Brain microvascular endothelial cell (primary cell): ENCODE measurements around the gene PAIP2.

Experiments
- DNase-seq: peaks from one replicate; pipeline ENCODE4 v3.0.0-alpha.2; 2020
- H3K27ac ChIP-seq: fragments of 250-450 bp; sonication (Bioruptor Pico); 2 replicates; pipeline ENCODE4 v1.5.1; 2020; ENCODE audit warnings: mild to moderate bottlenecking, moderate library complexity
- H3K27me3 ChIP-seq: fragments of 250-450 bp; sonication (Bioruptor Pico); replicated peaks from 2 replicates; pipeline ENCODE4 v1.5.1; 2020; ENCODE audit warnings: mild to moderate bottlenecking
- H3K36me3 ChIP-seq: fragments of 250-450 bp; sonication (Bioruptor Pico); replicated peaks from 2 replicates; pipeline ENCODE4 v1.5.1; 2020; ENCODE audit warnings: mild to moderate bottlenecking
- H3K4me3 ChIP-seq: 2 replicates; pipeline ENCODE4 v1.5.1; 2011; ENCODE audit warnings: low read depth, mild to moderate bottlenecking, control low read depth, low read length, moderate library complexity
- in situ Hi-C: cut with HindIII; loops from 2 replicates; pipeline ENCODE4 v1.10.0; 2017; ENCODE audit warnings: low sequenced_read_pairs, low pct_ligation_motif_present
- TF ChIP-seq, protein P1 (sequence below): IDR thresholded peaks from 2 replicates; pipeline ENCODE4 v1.5.1; 2011; ENCODE audit warnings: low read depth, mild to moderate bottlenecking, moderate library complexity, low read length, control low read depth, inconsistent platforms; ENCODE audit errors: missing control alignments

PAIP2 gene

GRCh38 chr5:139299486-139299885 is 42.2 kb upstream of the PAIP2 start:
- no peak overlapping the region for H3K4me3 ChIP-seq
- TF ChIP-seq, protein P1, sequence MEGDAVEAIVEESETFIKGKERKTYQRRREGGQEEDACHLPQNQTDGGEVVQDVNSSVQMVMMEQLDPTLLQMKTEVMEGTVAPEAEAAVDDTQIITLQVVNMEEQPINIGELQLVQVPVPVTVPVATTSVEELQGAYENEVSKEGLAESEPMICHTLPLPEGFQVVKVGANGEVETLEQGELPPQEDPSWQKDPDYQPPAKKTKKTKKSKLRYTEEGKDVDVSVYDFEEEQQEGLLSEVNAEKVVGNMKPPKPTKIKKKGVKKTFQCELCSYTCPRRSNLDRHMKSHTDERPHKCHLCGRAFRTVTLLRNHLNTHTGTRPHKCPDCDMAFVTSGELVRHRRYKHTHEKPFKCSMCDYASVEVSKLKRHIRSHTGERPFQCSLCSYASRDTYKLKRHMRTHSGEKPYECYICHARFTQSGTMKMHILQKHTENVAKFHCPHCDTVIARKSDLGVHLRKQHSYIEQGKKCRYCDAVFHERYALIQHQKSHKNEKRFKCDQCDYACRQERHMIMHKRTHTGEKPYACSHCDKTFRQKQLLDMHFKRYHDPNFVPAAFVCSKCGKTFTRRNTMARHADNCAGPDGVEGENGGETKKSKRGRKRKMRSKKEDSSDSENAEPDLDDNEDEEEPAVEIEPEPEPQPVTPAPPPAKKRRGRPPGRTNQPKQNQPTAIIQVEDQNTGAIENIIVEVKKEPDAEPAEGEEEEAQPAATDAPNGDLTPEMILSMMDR = no peak
- in situ Hi-C loops = no loop called here
- no peak overlapping the region for H3K27ac ChIP-seq
- no peak for DNase-seq
- H3K27me3 ChIP-seq = no peaks in the 10 kb centered on the region
- no peaks in the 10 kb centered on the region for H3K36me3 ChIP-seq

DNA sequence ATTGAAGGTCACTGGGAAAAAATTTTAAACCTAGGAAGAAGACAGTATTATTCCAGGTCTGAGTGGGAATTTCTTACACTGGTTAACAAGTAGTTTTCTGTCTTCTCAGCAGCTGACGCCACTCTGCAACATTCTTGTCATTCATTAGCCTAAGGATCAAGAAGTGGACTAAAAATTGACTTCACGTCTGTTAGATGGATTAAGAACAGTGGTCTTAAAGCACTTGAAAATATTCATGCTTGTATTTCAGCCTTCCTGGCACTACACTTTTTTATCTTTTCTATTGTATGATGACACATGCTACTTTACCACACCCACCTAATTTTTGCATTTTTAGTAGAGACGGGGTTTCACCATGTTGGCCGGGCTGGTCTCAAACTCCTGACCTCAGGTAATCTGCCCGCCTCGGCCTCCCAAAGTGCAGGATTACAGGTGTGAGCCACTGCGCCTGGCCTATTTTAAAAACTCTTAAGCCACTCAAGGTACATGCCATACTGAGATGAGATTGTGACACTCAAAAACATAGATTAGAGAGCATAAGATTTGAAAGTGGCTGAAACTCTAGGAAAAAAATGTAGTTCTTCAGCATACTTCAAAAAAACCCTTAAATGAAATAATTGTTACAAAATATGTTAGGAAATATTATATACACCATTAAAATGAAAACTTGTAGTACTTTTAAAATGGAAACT is 39.7 kb upstream of the PAIP2 start:
- no peak overlapping the region for H3K4me3 ChIP-seq
- no peaks in the 10 kb centered on the region for H3K27me3 ChIP-seq
- no peak overlapping the region for H3K27ac ChIP-seq
- in situ Hi-C loops = no loop called here
- no peak for DNase-seq
- TF ChIP-seq, protein P1 = no peak
- no peaks in the 10 kb centered on the region for H3K36me3 ChIP-seq

GRCh38 chr5:139304391-139305324 is 37.0 kb upstream of the PAIP2 start:
- H3K27ac ChIP-seq = no peak overlapping the region
- no peak overlapping the region for H3K4me3 ChIP-seq
- no peak for DNase-seq
- TF ChIP-seq, protein P1 = no peak
- H3K27me3 ChIP-seq = no peaks in the 10 kb centered on the region
- in situ Hi-C loops = no loop called here
- H3K36me3 ChIP-seq = no peaks in the 10 kb centered on the region

GRCh38 chr5:139306197-139306596 is 35.5 kb upstream of the PAIP2 start:
- Histone ChIP-seq H3K36me3 (no peaks in the 10 kb centered on the region), H3K27ac (no peak overlapping the region), H3K27me3 (no peaks in the 10 kb centered on the region), H3K4me3 (no peak overlapping the region)
- in situ Hi-C loops = no loop called here
- TF ChIP-seq, protein P1 = no peak
- DNase-seq = no peak

GRCh38 chr5:139306628-139307379 is 34.9 kb upstream of the PAIP2 start:
- Histone ChIP-seq H3K27me3 (no peaks in the 10 kb centered on the region), H3K4me3 (no peak overlapping the region), H3K36me3 (no peaks in the 10 kb centered on the region), H3K27ac (no peak overlapping the region)
- no peak for DNase-seq
- in situ Hi-C loops = no loop called here
- TF ChIP-seq, protein P1 = no peak
